Vagina (tissue), 2 donors: ENCODE measurements around the gene P4HA1. TPM values are rescaled to one million over a fixed set of nuclear protein-coding genes. Genes with fewer than 3 reads are reported as not detected.
A peak's percentile ranks its signal among the peaks of the same experiment; 100 is the strongest.

Experiments
- DNase-seq, 2 donors: peaks; one replicate each; pipeline ENCODE4 v3.0.0-alpha.2; 2017; ENCODE audit errors: extremely low spot score in 2 of 2
- H3K27ac ChIP-seq: fragments of 200-600 bp; sonication (generic); one replicate; pipeline ENCODE4 v1.5.1; 2019
- H3K27me3 ChIP-seq: fragments of 200-600 bp; sonication (generic); one replicate; pipeline ENCODE4 v1.5.1; 2019
- H3K36me3 ChIP-seq, 2 donors: fragments of 200-600 bp; sonication (generic); one replicate each; pipeline ENCODE4 v1.5.1; 2017 to 2019
- H3K4me1 ChIP-seq: fragments of 200-600 bp; sonication (generic); one replicate; pipeline ENCODE4 v1.5.1; 2019
- H3K4me3 ChIP-seq, 2 donors: fragments of 200-600 bp; sonication (generic); 1 replicate in 1 of 2; 2 replicates in 1 of 2; pipeline ENCODE4 v1.5.1; 2016 to 2019
- H3K9me3 ChIP-seq: fragments of 200-600 bp; sonication (generic); one replicate; pipeline ENCODE4 v1.5.1; 2019
- POLR2A ChIP-seq, 2 donors: fragments of 450-650 bp; IDR thresholded peaks; one replicate each; pipeline ENCODE4 v1.6.1; 2017; ENCODE audit warnings: antibody characterized with exemption in 2 of 2, mild to moderate bottlenecking in 2 of 2, moderate library complexity in 2 of 2
- POLR2AphosphoS5 ChIP-seq, 2 donors: sonication (generic); formaldehyde crosslinking; IDR thresholded peaks; one replicate each; pipeline ENCODE4 v1.9.0; 2017; ENCODE audit warnings: antibody characterized with exemption in 2 of 2, mild to moderate bottlenecking in 2 of 2, low read depth in 1 of 2; ENCODE audit not compliant: insufficient read depth in 1 of 2
- intact Hi-C: fragments of 100-400 bp; cut with DNase I; formaldehyde crosslinking; loops from one replicate; pipeline ENCODE4 v1.15.1; 2023
- total RNA-seq: library from RNA; depleted of rRNA; stranded (reverse); fragments of >200 nt; gene quantifications from one replicate; pipeline ENCODE4 v1.2.3, GENCODE V29; 2016
- TF ChIP-seq, protein P1 (sequence below), 3 experiments: fragments of 450-650 bp in 2 of 3; fragments of 200-600 bp in 1 of 3; sonication (generic) in 1 of 3; IDR thresholded peaks; one replicate each; pipeline ENCODE4 v1.5.1; 2017 to 2019; ENCODE audit warnings: antibody characterized with exemption in 3 of 3, mild to moderate bottlenecking in 2 of 3, moderate library complexity in 2 of 3

Gene P4HA1
- total RNA-seq, 1 donor from 2014 or later = 12.5 TPM

GRCh38 chr10:73073627-73074026, 23.0 kb downstream of the P4HA1 start:
- no peak for TF ChIP-seq POLR2AphosphoS5 (IDR thresholded peaks at IDR 0.05; ENCODE audit: insufficient read depth in 1 of 2, low read depth in 1 of 2)
- TF ChIP-seq, protein P1, sequence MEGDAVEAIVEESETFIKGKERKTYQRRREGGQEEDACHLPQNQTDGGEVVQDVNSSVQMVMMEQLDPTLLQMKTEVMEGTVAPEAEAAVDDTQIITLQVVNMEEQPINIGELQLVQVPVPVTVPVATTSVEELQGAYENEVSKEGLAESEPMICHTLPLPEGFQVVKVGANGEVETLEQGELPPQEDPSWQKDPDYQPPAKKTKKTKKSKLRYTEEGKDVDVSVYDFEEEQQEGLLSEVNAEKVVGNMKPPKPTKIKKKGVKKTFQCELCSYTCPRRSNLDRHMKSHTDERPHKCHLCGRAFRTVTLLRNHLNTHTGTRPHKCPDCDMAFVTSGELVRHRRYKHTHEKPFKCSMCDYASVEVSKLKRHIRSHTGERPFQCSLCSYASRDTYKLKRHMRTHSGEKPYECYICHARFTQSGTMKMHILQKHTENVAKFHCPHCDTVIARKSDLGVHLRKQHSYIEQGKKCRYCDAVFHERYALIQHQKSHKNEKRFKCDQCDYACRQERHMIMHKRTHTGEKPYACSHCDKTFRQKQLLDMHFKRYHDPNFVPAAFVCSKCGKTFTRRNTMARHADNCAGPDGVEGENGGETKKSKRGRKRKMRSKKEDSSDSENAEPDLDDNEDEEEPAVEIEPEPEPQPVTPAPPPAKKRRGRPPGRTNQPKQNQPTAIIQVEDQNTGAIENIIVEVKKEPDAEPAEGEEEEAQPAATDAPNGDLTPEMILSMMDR (IDR thresholded peaks at IDR 0.05) = no peak
- no peak for TF ChIP-seq POLR2A (IDR thresholded peaks at IDR 0.05)
- no peaks in the 10 kb centered on the region for H3K9me3 ChIP-seq
- peaks cover 0 to 27% of the 10 kb centered on the region in 2 donors for H3K36me3 ChIP-seq
- H3K27me3 ChIP-seq = no peaks in the 10 kb centered on the region
- peaks cover 9% of the 10 kb centered on the region for H3K4me1 ChIP-seq
- intact Hi-C loops = no loop called here
- no peak overlapping the region for H3K4me3 ChIP-seq
- no peak overlapping the region for H3K27ac ChIP-seq
- no peak for DNase-seq

DNA sequence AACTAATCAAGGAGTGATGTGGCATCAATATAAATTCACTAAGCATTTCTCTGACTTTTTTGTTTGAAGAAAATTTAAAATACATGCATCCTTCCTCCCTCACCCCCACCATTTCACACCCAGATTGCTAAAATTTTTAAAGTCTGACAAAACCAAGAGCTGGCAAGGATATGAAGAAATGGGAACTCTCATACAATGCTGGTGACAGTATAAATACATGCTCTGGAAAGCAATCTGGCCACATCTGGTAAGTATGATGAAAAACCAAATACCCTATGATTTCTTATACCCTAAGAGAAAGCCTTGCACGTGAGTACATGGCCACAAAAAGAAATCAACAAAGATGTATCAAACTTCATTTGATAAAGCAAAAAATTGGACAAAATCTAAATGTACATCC, 31.2 kb downstream of the P4HA1 start:
- Histone ChIP-seq H3K27me3 (no peaks in the 10 kb centered on the region), H3K4me1 (no peaks in the 10 kb centered on the region), H3K27ac (no peak overlapping the region), H3K9me3 (no peaks in the 10 kb centered on the region), H3K36me3 (peaks cover 0 to 16% of the 10 kb centered on the region in 2 donors), H3K4me3 (no peak overlapping the region)
- DNase-seq = no peak
- no peak for TF ChIP-seq POLR2A (IDR thresholded peaks at IDR 0.05)
- TF ChIP-seq, protein P1 (IDR thresholded peaks at IDR 0.05) = no peak
- no peak for TF ChIP-seq POLR2AphosphoS5 (IDR thresholded peaks at IDR 0.05; ENCODE audit: insufficient read depth in 1 of 2, low read depth in 1 of 2)
- intact Hi-C loops = no loop called here

DNA sequence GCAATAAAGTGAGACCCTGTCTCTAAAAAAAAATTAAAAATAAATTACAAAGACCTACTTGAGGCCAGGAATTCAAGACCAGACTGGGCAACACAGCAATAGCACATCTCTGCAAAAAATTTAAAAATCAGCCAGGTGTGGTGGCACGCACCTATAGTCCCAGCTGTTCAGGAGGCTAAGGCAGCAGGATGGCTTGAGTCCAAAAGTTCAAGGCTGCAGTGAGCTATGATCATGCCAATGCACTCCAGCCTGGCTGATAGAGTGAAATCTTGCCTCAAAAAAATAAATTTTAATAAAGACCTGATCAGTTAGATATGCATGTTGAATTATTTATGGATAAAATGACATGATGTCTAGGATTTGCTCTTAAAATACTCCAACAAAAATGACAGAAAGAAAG, 34.9 kb downstream of the P4HA1 start:
- TF ChIP-seq POLR2AphosphoS5 (IDR thresholded peaks at IDR 0.05; ENCODE audit: insufficient read depth in 1 of 2, low read depth in 1 of 2) (no peak), POLR2A (IDR thresholded peaks at IDR 0.05) (no peak)
- TF ChIP-seq, protein P1 (IDR thresholded peaks at IDR 0.05) = no peak
- Histone ChIP-seq H3K36me3 (peaks cover 0 to 6% of the 10 kb centered on the region in 2 donors), H3K27ac (no peak overlapping the region), H3K4me1 (no peaks in the 10 kb centered on the region), H3K27me3 (no peaks in the 10 kb centered on the region), H3K9me3 (no peaks in the 10 kb centered on the region), H3K4me3 (no peak overlapping the region)
- no peak for DNase-seq
- intact Hi-C loops = no loop called here

DNA sequence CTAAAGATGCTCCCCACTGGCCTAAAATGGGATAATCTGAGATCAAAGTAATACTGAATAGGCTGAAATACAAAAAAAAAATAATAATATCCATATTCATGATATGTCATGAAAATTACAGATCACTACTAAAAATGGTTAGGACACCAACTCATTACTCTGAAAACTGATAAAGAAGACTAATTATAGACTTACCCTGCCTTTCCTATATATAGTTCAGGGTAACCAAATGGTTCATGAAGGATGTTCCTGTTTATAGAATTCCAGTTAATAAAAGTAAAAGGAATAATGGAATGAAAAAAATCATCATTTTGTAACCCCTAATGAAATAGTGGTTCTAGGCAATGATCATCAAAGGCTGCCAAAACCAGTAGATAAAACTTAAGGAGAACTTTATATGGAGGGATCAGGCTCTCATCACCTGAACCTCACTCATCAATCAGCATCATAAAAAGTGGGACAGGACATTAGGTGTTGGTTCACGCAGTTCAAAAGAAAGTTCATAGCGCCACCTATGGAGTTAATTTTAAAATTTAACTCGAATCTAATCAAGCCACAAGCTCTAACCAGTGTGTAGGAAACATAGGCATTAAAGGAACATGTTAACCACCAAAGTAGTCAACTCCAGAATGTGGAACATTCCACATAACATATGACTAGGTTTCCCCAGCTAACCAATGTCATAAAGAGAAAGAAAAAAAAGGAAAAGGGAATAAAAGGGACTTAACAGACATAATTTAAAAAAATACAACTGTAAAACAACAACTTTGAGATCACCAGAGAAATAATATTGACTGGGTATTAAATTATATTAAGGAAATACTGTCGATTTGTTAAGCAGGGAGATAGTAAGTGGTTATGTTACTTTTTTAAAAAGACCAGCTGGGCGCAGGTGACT, 35.7 kb downstream of the P4HA1 start:
- Histone ChIP-seq H3K4me3 (no peak overlapping the region), H3K36me3 (no peaks in the 10 kb centered on the region), H3K4me1 (no peaks in the 10 kb centered on the region), H3K27me3 (no peaks in the 10 kb centered on the region), H3K9me3 (no peaks in the 10 kb centered on the region), H3K27ac (no peak overlapping the region)
- no peak for TF ChIP-seq POLR2AphosphoS5 (IDR thresholded peaks at IDR 0.05; ENCODE audit: insufficient read depth in 1 of 2, low read depth in 1 of 2)
- TF ChIP-seq, protein P1 (IDR thresholded peaks at IDR 0.05) = peak in 2 of 3 experiments; percentile 12 to 34
- no peak for DNase-seq
- intact Hi-C loops = no loop called here

GRCh38 chr10:73060173-73060572, 36.5 kb downstream of the P4HA1 start:
- no peak overlapping the region for H3K27ac ChIP-seq
- no peak for DNase-seq
- no peak for TF ChIP-seq POLR2A (IDR thresholded peaks at IDR 0.05)
- TF ChIP-seq, protein P1 (IDR thresholded peaks at IDR 0.05) = no peak
- no peak for TF ChIP-seq POLR2AphosphoS5 (IDR thresholded peaks at IDR 0.05; ENCODE audit: insufficient read depth in 1 of 2, low read depth in 1 of 2)
- no peaks in the 10 kb centered on the region for H3K4me1 ChIP-seq
- H3K36me3 ChIP-seq = peaks cover 0 to 2% of the 10 kb centered on the region in 2 donors
- no peaks in the 10 kb centered on the region for H3K9me3 ChIP-seq
- intact Hi-C loops = no loop called here
- H3K27me3 ChIP-seq = no peaks in the 10 kb centered on the region
- H3K4me3 ChIP-seq = no peak overlapping the region
